ENCODE results near the gene AZGP1.
"Not testable (repeated sequence)": the region's sequence is repeated elsewhere in the genome, so short reads cannot be mapped to it uniquely, and the experiment has no call there.

The AZGP1 gene

GRCh38 chr7:99949645-99950228 is 26.1 kb downstream of the AZGP1 start:
- DNase-seq, result no peak

GRCh38 chr7:99947608-99948007 is 28.2 kb downstream of the AZGP1 start:
- no peak for DNase-seq

DNA sequence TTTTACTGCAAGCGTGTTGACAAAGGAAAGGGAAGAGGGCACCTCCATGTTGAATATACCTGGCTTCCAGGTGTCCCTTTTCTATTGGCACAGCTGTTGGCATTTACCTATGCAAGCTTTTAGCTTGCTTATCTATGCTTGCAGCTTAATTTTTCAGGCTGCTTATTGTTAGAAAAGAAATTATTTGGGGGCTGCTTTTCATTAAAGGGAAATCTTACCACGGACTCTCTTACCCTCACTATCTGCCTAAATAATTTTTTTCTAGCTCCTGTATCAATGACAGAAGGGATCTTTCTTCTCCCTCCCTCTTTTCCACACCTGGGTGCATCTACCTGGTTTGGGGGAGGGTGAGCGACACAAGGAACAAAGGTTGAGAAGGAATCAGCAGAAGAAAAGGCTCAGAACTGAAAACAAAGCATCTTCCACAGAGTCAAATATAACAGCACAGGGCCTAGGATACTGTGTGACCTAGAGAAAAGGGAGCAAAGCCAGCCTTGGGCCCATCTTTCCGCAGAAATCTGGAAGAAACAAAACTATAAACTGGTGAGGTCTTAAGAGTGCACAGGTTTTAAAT is 31.2 kb downstream of the AZGP1 start:
- DNase-seq, result no peak

GRCh38 chr7:99943641-99944496 is 32.0 kb downstream of the AZGP1 start:
- DNase-seq, result no peak

- no peak for DNase-seq
These were observed 37.5 kb downstream of the AZGP1 start for GRCh38 chr7:99938296-99938695.

DNA sequence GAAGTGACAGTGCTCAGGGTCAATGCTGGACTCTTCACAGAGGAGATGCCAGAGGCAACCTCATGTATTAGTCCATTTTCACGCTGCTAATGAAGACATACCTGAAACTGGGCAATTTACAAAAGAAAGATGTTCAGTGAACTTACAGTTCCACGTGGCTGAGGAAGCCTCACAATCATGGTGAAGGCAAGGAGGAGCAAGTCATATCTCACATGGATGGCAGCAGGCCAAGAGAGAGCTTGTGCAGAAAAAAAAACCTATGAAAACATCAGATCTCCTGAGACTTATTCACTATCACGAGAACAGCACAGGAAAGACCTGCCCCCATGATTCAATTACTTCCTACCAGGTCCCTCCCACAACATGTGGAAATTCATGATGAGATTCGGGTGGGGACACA is 40.8 kb downstream of the AZGP1 start:
- DNase-seq, result not testable (repeated sequence)

- no peak for DNase-seq
These were observed 45.5 kb downstream of the AZGP1 start for GRCh38 chr7:99930376-99930775.

DNA sequence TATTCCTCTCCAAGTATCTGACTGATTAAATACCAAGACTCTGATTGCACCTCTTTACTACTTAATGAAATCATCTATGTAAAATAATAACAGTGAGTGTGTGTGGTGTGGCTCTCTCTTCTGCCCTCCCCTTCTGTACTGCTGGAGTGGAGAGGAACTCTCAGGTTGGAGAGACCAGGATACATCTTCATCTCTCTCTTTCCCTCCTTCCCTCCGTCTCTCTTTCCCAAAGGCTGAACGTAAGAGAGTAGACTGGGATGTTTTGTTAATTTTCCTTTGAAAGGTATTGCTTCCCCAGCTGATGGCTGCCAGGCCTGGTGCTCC is 46.1 kb downstream of the AZGP1 start:
- no peak for DNase-seq

DNA sequence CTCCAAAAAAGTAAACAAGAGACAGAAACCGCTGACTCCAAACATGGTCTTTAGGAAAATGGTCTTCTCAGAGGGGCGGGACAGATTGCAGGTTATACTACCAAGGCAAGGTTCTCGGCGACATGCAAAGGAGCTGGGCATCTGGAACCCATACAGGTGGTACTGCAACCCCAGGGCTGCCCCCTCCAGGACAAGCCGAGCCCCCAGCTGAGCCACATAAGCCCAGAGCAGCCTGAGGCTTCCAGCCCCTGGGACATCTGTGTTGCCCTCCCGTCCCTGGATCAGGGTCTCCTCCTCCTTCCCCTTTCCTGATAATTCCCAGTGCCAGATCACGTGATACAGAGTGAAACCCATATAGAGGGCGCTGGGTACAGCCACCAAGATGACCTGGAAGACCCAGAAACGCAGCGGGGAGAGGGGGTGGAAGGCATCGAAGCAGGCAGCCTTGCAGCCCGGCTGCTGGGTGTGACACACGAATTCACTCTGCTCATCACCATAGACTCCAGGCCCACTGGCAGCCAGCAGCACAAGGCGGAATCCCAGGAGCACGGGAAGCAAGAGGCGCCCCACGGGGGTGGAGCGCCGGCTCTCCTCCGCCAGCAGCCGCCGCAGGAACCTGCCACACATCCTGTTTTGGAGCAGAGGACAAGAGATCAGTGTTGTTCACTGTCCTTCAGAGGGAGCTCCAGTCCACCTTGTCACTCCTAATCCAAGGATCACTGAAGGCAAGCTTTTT is 46.7 kb downstream of the AZGP1 start, which contains the start of gene GJC3:
GJC3 (minus strand) TSS at position 627 of the 736 bp plus-strand sequence; CDS start at position 627, 0 bp downstream.
- DNase-seq, result no peak

- DNase-seq, result no peak
These were observed 47.6 kb downstream of the AZGP1 start for GRCh38 chr7:99928188-99928587.

DNA sequence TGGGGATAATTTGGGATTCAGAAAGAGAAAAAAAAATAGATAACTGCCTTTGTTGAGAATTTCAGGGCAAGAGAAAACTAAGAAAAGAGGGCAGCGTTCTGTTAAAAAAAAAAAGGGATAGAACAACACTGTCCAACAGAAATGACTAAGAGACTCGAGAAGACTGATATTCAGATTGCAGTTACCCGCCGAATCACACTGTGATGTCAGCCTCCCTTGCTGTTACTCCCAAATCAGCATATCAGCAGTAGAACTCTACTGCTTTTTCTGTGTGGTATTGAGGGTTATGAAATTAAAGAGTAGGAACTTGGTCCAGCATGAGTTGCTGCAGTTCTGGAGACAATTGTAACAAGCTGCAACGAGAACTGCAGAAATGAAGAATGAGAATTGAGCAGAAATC is 48.3 kb downstream of the AZGP1 start:
- no peak for DNase-seq

DNA sequence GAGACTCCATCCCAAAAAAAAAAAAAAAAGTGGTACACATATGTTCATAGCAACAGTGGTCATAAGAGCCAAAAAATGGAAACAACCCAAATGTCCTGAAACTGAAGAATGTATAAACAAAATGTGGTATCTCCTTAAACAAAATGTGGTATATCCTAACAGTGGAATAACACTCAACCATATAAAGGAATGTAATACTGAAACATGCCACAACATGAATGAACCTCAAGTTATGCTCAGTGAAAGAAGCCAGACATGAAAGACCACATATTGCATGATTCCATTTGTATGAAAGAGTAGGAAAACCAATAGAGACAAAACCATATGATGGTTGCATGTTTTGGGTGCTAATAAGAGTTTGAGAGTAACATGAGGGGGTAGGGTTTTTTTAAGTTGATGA is 49.5 kb downstream of the AZGP1 start:
- no peak for DNase-seq

GRCh38 chr7:99923200-99923599 is 52.6 kb downstream of the AZGP1 start:
- DNase-seq, result no peak

GRCh38 chr7:99920149-99920548 is 55.7 kb downstream of the AZGP1 start:
- DNase-seq, result no peak

DNA sequence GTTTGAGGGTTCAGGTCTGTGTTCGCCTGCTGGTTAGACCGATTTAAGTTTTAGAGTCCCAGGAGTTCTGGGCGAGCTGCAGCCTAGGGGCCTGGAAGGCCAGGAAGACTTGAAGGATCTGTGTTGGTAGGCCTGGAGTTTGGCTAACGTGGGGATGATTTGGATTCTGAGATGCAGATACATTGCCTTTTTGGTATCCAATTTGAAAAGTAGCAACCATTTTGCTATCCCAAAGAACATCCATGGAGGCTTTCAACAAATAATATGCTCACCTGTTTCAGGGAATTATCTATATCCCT is 56.1 kb downstream of the AZGP1 start:
- DNase-seq, result no peak

GRCh38 chr7:99918959-99919813 is 56.6 kb downstream of the AZGP1 start, which contains the start of gene TRIM4:
Gene TRIM4 (minus strand): TSS chr7:99919530. CDS start chr7:99919401, 129 bp downstream.
- peak; percentile 21 for DNase-seq
